ENCODE data around the gene KREMEN2.
A peak's percentile ranks its signal among the peaks of the same experiment; 100 is the strongest.

KREMEN2 gene

DNA sequence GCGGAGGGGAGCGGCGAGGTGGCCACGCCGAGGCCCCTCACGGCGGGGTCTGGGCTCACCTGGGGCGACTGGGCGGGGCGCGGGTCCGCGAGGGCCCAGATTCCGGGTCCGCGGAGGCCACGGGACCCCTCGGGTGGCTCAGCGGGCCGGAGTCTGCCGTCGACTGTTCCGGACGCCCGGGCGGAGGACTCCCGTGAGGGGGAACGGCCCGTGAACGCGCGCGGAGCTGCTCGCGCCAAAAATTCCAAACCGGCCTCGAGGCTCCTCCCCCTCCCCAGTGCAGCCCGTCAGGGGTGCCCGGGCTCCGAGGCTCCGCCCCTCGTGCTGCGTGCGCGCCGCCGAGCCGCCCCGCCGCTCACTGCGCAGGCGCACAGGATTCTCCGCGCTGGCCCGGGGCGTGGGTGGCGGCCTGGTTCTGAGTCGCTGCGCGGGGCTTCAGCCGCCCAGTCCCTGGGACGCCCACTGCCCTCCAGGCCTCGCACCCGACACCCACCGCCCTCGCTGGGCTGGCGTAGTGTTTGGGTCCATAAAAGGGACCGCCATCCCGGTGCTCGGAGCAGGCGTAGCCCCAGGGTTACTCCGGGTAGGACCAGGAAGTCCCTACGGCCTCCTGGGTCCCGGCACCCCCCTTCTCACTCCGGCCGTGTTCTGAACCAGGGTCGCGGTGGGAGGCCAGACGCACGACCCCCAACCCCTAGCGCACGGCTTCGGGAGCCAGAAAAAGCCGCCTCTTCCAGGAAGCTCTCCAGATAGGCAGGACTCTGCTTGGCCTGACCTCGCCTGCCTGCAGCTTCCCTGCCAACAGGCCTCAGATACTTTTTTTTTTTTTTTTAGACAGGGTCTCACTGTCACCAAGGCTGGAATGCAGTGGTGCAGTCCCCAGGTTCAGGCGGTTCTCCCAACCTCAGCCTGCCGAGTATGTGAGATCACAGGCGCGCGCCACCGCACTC lies 16.4 kb downstream of the KREMEN2 start, which contains the start of gene PKMYT1:
Gene PKMYT1, minus strand, starts transcription at position 220 of the 950 bp plus-strand sequence. CDS start 789 bp downstream, outside the sequence.
- peak; percentile 85 for DNase-seq (ENCODE audit: low spot score)

DNA sequence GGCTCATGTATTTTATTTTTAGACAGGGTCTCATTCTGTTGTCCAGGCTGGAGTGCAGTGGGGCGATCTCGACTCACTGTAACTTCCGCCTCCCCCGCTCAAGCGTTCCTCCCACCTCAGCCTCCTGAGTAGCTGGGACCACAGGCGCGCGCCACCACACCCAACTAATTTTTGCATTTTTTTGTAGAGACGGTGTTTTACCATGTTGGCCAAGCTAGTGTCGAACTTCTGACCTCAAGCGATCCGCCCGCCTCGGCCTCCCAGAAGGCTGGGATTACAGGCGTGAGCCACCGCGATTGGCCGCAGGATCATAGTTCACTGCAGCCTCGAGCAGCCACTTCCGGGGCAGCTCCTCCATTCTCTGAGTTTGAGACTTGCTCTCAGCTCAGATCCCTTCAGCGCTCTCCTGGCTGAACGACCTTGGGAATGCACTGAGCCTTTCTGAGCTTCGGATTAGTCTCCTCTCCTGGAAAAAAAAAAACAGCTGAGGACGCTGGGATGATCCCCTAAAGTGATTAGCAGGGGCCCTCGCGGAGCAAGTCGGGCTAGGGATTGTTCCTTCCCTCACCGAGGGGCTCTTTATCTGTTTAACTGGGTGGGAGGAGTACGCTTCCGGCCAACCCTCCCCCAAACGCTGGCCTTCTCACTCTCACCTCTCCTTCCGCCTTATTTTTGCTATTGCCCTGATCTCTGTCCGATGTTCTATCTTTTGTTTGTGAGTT lies 17.3 kb downstream of the KREMEN2 start:
- DNase-seq (ENCODE audit: low spot score): no peak

DNA sequence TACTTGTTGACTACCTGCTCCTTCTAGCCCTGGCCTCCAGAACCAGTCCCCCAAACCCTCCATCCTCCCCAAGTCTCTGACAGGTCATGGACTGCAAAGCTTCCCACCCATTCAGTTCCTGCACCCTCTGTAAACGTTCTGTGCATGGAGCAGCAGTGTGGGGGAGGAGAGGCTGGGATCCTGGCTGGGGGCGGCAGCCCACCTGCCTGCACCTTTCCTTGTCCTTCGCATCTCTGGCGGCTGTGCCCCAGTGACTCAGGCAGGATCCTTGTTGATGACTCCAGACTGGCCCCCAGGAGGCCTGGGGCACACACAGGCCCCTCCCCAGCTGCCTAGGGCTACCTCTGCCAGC lies 17.8 kb downstream of the KREMEN2 start:
- no peak for DNase-seq (ENCODE audit: low spot score)

DNA sequence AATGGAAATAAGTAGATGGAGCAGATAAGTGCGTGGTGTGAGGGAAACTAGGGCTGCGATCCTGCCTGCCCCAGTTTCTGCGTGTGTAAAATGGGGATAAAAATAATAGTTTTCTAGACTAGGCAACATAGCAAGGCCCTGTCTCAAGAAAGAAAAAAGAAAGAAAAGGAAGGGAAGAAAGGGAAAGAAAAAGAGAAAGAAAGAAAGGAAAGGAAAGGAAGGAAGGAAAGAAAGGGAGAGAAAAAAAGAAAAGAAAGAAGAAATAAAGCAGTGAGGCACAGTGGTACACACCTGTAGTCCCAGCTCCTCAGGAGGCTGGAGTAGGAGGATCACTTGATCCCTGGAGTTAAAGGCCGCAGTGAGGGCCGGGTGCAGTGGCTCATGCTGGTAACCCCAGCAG lies 18.3 kb downstream of the KREMEN2 start:
- no peak for DNase-seq (ENCODE audit: low spot score)

DNA sequence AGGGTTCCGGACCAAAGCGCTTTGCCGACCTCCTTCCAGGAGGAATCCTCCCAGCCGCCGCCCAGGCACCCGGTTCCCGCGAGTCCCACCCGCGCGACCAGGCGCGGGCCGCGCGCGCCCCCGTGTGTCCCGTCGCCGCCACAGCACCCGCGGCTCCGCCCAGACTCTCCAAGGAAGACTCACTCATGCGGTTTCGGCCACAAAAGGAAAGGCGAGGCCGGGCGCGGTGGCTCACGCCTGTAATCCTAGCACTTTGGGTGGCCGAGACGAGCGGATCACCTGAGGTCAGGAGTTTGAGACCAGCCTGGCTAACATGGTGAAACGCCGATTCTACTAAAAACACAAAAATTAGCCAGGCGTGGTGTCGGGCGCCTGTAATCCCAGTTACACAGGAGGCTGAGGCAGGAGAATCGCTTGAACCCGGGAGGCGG lies 19.6 kb downstream of the KREMEN2 start:
- peak; percentile 58 for DNase-seq (ENCODE audit: low spot score)

DNA sequence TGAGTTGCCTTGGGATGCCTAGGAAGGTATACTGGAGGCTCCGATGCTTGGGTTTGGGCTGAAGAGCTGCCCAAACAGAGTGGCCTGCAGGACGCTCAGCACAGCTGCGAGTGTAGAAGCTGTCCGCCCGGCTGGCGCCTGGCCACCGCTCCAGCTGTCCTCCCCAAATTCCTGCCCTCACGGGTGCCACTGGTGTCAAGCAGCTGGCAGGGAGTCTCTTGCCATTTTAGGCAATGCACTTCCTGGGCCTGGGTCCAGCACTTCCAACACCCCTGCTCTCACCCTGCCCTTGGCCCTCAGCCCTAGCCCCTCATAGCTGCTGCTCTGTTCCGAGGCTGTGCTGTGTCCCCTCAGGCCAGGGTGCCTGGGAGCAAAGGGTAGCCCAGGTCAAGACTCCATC lies 21.4 kb downstream of the KREMEN2 start:
- DNase-seq (ENCODE audit: low spot score): no peak

DNA sequence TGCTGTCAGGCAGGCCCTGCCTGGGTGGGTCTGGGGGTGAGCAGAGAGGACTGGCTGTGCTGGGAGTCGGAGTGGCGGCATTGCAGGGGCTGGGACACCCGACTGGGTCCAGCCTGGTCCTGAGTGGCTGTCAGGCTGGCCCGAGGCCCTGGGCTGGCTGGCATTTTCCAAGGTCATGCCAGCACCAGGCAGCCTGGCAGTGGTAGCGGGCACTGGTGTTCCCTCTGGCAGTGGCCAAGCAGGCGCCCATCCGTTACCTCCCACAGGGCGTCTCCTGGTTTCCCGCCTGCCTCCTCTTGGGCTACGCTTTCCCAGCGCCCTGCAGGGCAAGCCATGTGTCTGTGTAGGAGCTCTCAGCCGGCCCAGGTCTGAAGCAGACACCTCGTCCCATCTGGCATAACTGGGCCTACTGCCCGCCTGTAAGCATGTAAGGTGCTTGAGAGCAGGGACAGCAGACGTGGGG lies 21.8 kb downstream of the KREMEN2 start:
- DNase-seq (ENCODE audit: low spot score): no peak

DNA sequence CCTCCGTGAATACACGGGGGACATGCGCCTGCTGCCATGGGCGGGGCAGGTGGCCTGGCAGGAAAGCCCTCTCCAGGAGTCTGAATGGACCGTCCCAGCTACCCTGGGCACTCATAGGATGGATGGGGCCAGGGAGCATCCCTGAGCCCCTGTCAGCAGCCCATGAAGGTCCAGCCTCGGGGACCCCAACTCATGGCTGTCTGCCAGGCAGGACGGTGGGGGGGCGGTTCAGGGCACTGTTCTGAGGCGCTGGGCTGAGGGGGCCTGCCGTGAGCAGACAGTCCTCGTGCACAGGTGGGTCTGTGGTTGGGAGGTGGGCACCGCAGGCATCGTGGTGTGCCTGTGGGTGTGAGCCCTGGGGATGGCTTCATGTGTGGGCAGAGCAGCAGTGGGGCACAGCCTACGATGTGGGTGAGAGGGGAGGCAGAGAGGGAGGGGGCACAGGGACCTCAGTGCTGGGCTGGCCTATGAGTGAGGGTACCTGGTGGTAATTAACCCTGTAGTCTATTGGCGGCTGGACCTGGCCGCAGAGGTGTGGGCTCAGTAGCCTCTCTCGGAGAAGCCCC lies 22.6 kb downstream of the KREMEN2 start:
- DNase-seq (ENCODE audit: low spot score): no peak

DNA sequence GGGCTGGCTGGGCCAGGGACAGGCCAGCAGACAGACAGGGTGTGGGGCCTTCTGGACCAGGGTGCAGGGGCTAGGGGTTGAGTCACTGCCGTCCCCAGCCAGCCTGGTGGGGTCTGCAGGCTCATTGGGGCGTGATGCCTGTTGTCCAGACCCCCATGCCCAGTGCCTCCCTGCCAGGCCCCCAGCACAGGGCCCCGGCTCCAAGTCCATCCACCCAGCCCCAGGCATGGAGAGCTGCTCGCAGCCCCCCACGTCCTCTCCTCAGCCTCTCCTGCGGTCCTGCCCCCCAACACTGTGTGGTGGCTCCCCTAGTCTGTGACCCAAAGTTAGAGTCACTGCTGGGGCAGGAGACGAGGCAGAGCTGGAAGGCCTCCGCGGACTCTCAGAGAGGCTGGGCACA lies 23.2 kb downstream of the KREMEN2 start:
- DNase-seq (ENCODE audit: low spot score): no peak

DNA sequence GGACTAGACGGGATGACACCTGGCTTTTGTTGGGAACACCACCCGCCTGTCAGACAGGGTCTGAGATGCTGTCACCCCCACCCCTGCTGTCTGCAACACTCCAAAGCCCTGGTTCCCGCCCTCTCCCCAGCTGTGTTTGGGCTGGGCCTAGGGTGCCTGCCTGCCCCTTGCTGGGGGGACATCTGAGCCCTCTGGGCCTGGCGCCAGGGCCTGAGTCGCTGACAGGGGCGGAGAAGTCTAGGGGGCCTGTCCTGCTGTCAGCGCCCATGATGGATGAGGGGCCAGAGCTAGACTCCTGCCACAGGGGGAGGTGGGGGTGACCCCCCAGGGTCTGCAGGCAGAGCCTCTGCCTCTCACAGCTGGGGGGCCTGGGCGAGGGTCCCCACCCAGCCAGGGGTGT lies 23.8 kb downstream of the KREMEN2 start:
- DNase-seq (ENCODE audit: low spot score): no peak

DNA sequence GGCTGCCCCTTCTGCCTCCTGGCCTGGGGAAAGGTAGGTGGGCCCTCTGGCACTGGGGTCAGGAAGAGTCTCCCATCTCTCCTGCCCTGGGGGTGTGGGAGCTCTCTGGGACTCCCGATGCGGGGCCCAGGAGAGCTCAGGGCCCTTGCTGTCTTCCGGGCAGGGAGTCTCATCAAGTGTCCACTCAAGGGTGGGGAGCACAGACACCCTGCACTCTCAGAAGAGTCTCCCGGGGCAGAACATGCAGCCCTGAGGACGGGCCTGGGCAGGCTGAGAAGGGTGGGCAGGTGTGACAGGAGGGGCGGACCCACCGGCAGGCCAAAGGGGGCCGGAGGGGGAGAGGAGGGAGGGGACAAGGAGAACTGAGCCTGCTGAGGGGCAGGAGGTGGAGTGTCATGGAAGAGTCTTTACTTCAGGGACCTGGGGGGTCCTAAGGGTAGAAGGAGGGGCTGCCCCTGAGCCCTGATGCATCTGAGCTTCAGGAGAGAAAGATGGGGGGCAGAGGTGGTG lies 24.6 kb downstream of the KREMEN2 start:
- DNase-seq (ENCODE audit: low spot score): no peak

DNA sequence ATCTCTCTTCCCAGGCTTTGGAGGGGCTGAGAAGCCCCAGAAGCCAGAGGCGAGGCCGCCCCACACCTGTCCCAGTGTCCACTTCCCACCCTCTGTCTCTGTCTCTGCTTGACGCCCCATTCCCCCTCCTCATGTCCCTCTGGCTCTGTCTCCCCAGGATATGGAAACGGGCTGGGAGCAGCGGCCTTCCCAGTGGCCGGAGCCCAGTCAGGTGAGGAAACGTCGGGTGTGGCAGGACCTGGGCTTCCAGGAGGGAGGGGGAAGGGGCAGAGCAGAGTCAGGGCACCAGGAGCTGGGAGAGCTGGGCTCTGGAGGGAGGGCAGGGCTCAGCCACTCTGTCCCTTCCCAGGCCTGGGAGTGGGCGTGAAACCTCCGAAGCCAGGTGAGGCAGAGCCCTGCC lies 26.8 kb downstream of the KREMEN2 start:
- DNase-seq (ENCODE audit: low spot score): no peak

DNA sequence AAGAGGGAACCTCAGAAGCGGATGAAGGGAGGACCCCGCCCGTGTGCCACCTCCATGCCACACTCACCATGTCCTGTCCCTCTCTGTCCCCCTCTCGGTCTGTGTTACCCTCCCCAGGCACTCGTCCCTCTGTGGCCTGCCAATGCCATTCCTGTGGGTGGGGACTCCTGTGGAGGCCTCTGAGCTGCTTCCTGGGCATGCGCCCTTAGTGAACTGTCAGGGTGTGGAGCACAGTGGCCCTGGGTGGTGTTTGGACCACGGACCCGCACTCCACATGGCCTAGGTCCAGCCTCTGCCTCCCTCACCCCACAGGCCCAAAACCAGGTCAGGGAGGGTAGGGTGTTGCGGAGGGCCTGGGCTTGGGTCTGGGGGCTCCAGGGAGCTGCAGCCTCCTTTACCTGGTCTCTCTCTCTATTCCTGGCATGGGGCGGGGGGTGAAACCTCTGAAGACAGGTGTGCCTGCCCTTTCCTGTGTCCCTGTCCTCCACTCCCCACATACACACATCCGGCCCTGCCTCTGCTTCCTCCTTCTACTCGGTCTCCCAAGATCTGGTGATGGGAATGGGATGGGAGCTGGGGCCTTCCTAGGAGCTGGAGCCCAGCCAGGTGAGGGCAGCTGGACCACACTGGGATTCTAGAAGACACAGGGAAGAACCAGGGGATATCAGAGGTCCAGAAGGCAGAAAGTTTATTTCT lies 27.6 kb downstream of the KREMEN2 start:
- DNase-seq (ENCODE audit: low spot score): no peak

DNA sequence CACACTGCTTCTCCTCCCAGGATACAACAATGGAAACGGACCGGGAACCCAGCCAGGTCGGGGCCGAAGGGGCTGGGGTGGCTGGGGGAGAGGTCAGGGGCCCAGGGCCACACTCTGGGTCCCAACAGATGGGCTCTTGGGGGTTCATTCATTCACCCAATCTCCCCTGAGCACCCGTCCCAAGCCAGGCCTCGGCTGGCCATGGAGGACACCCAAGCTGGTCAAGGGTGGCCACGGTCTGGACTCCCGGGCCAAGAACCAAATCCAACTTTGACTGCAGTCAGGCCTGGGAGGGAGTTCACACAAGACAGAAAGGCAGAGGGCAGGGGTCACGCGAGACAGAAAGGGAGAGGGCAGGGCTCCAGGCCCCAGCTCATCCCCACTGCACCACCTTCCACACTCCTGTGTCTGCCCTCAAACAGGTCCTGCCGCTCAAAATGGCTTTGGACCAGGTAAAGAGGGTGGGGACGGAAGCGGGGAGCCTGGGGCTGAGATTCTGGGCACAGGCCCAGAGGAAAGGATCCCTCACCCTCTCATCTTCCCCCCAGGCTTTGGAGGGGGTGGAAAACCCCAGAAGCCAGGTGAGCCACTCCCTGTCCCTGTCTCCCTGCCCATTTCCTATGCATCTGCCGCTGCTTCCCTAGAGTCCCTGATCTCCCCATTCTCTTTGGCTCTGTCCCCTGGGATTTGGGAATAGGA lies 28.5 kb downstream of the KREMEN2 start:
- no peak for DNase-seq (ENCODE audit: low spot score)

DNA sequence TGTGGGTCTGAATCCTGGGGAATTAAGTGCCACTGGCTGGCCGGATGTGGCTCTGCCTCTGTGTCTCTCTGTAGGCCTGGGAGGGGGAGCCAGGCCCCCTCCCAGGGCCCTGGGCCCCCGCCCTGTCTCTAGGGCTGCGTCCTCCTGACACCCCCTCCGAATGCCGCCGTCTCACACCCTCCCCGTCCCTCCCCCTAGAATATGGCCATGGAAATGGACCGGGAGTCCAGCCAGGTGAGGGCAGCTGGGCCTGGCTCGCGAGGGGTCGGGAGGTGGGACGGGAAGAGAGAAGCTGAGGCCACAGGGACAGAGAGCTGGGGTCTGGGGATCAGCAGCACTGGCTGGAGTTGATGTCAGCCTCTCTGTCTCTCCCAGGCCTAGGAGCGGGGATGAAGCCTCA lies 32.2 kb downstream of the KREMEN2 start:
- DNase-seq (ENCODE audit: low spot score): no peak

DNA sequence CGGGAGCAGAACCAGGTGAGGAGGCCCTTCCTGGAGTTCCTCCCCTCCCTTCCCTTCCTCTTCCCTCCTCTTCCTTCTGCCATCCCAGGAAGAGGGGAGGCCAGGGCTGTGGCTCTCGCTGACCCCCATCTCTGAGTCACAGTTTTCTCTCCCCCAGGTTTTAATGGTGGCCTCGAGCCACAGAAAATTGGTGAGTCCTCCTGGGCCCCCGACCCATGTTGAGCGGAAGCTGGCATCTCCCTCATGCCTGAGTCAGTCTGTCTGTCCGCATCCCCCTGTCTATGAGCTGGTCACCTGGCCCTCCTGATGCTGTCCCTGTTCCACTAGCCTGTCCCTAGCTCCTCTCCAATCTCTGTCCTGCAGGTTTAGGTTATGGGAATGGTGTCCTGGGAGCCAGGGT lies 35.9 kb downstream of the KREMEN2 start:
- no peak for DNase-seq (ENCODE audit: low spot score)

DNA sequence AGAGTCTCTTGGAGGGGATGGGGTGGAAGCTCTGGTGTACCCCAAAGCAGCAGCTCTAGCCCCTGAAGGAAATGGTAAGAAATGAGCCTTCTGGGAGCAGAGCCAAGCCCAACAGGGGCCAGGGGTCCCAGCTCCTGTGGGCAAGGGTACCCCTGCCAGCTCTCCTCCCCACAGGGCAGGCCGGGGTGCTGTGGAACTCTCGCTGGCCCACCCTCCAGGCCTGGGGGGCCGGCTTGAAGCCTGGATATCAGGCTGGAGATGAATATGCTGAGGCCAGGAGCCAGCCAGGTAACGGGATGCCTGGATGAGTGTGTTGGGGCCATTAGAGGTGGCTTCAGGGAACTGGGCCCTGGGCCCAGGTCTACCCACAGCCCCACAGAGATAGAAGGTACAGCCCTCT lies 36.5 kb downstream of the KREMEN2 start:
- DNase-seq (ENCODE audit: low spot score): no peak

DNA sequence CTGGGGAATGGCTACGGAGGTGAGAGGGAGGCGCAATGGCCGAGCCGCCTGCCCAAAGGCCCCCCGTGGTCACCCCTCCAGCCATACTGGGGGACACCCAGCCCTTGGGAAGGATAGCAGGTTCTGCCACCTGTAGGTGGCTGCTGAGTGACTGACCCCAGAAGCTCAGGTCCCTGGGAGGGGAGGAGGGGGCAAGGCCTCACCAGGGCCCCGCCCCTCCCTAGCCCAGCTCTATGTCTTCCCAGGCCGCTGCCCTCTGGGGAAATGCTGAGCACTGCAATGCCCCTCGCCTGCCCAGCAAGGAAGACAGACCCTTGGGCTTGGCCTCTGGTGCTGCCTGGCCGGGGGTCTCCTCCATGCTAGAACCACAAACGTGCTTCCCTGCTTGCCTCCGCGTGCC lies 37.2 kb downstream of the KREMEN2 start:
- no peak for DNase-seq (ENCODE audit: low spot score)

DNA sequence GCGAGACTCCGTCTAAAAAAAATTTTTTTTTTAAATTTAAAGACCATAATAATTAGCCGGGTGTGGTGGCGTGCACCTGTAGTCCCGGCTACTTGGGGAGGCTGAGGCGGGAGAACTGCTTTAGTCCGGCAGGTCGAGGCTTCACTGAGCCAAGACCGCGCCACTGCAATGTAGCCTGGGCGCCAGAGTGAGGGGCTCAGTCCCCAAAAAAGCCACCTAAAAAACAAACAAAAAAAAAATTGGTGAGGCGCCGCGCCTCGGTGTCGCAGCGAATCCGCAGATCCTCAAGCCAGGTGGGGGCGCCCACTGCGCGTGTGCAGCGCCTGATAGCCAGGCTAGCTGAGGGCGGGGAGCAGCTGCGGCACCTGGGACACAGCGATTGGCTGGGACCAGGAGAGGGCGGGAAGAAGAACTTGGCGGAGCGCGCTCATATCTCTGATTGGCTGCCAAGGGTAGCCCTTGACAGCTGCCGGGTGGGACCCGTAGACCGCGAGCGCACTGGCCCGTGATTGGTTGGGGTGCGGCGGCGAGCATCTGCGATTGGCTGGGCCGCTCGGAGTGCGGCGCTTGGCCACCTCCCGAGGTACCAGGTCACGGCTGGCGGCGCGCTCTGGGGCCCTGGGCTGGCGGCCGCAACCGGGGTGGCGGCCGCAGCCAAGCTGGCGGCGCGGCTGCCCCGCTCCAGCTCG lies 39.7 kb downstream of the KREMEN2 start:
- peak; percentile 98 for DNase-seq (ENCODE audit: low spot score)

DNA sequence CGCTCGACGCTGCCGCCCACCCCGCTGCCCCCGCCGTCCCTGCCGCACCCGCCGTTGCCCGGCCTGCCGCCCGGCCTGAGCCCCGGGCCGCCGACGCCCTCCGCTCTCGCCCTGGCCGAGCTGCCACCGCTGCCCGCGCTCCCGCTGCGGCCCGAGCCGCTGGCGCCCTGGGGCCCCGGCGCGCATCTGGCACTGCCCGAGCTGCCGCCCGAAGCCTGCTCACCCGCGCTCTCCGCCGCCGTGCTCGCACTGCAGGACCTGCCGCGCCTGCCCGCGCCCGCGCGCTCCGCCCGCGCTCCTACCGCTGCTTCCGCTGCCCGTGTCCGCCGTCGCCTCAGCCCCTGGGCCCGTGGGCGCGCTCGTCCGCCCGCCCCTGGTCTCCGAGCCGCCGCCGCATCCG lies 40.2 kb downstream of the KREMEN2 start:
- DNase-seq (ENCODE audit: low spot score): no peak

Data from putamen (tissue), 1 donor.